HCT116 (cell line): ENCODE data around the gene KCNAB3. TPM values are rescaled to one million over a fixed set of nuclear protein-coding genes. Genes with fewer than 3 reads are reported as not detected.
A peak's percentile ranks its signal among the peaks of the same experiment; 100 is the strongest.

Source experiments
- ATAC-seq: fragments of 200-7000 bp; cut with Tn5 transposase; 2 replicates; pipeline ENCODE4 v1.9.1; 2020; ENCODE audit warnings: mild to moderate bottlenecking, moderate library complexity
- BruUV-seq: library from RNA; stranded (reverse); fragments of 400-500 nt; replicated peaks from 2 replicates; lab custom pipeline; 2021; lab: Mats Ljungman, UMichigan
- CTCF ChIA-PET: fragments of 300-600 bp; sonication (Branson Sonifier 250); formaldehyde crosslinking; loops from one replicate; lab custom pipeline; 2021; ENCODE audit warnings: antibody characterized with exemption; lab: Charles Lee
- POLR2A ChIA-PET: fragments of 300-600, 350-600 bp; sonication (Branson Sonifier 250); formaldehyde crosslinking; loops from one replicate; lab custom pipeline; 2021; ENCODE audit warnings: antibody characterized with exemption; lab: Charles Lee
- RAD21 ChIA-PET, 2 experiments: fragments of 300-600 bp; sonication (Branson Sonifier 250); formaldehyde crosslinking; loops; one replicate each; lab custom pipeline; 2023; ENCODE audit warnings: low total read pairs in 2 of 2; ENCODE audit not compliant: uncharacterized antibody in 2 of 2, unreplicated experiment in 2 of 2, low non-redundant PET in 1 of 2; lab: Charles Lee
- DNase-seq: peaks from one replicate; pipeline ENCODE4 v3.0.0-alpha.2; 2010; ENCODE audit warnings: low read depth, low spot score
- H2AFZ ChIP-seq: fragments of 200-600 bp; shearing (Covaris generic), sonication (generic); 2 replicates; pipeline ENCODE4 v1.6.1; 2017; ENCODE audit warnings: low read depth, mixed run types, mixed read lengths, antibody characterized with exemption, low read length; ENCODE audit not compliant: poor library complexity, severe bottlenecking
- H3K27ac ChIP-seq: 2 replicates; pipeline ENCODE4 v1.5.1; 2012; ENCODE audit warnings: low read depth, low read length
- H3K27me3 ChIP-seq: fragments of 200-600 bp; sonication (generic); 2 replicates; pipeline ENCODE4 v1.6.1; 2016; ENCODE audit warnings: mixed run types, low read length, mixed read lengths; ENCODE audit not compliant: insufficient read depth
- H3K36me3 ChIP-seq, 2 experiments: fragments of 200-500 bp in 1 of 2; fragments of 200-600 bp in 1 of 2; sonication (Bioruptor generic) in 1 of 2; sonication (generic) in 1 of 2; 2 replicates each; pipeline versions ENCODE4 v1.5.1 to v1.6.1; 2014 to 2016; ENCODE audit warnings: low read length in 2 of 2, inconsistent platforms in 1 of 2, mixed read lengths in 1 of 2, mixed run types in 1 of 2; ENCODE audit not compliant: insufficient read depth in 2 of 2, control insufficient read depth in 1 of 2
- H3K4me1 ChIP-seq, 2 experiments: fragments of 200-600 bp in 1 of 2; sonication (generic) in 1 of 2; 2 replicates each; pipeline versions ENCODE4 v1.5.1 to v1.6.1; 2012 to 2017; ENCODE audit warnings: low read length in 2 of 2, inconsistent platforms in 1 of 2, mild to moderate bottlenecking in 1 of 2, mixed read lengths in 1 of 2, mixed run types in 1 of 2, moderate library complexity in 1 of 2; ENCODE audit not compliant: insufficient read depth in 2 of 2, control insufficient read depth in 1 of 2
- H3K4me2 ChIP-seq: fragments of 200-600 bp; sonication (generic); 2 replicates; pipeline ENCODE4 v1.6.1; 2017; ENCODE audit warnings: mixed run types, low read length, mixed read lengths
- H3K4me3 ChIP-seq, 2 experiments: fragments of 200-600 bp in 1 of 2; sonication (generic) in 1 of 2; replicated peaks in 1 of 2; 2 replicates each; pipeline ENCODE4 v1.5.1; 2011 to 2016; ENCODE audit warnings: low read length in 2 of 2, control low read depth in 1 of 2, low read depth in 1 of 2, mild to moderate bottlenecking in 1 of 2, mixed read lengths in 1 of 2, mixed run types in 1 of 2
- H3K79me2 ChIP-seq: fragments of 200-600 bp; sonication (generic); 2 replicates; pipeline ENCODE4 v1.6.1; 2017; ENCODE audit warnings: mild to moderate bottlenecking, mixed run types, low read length, moderate library complexity, mixed read lengths; ENCODE audit not compliant: insufficient read depth
- H3K9ac ChIP-seq: fragments of 200-600 bp; sonication (generic); 2 replicates; pipeline ENCODE4 v1.6.1; 2016; ENCODE audit warnings: low read length, mixed read lengths
- H3K9me2 ChIP-seq: fragments of 200-600 bp; sonication (generic), shearing (Covaris generic); 2 replicates; pipeline ENCODE4 v1.6.1; 2017; ENCODE audit warnings: mixed run types, mild to moderate bottlenecking, moderate library complexity; ENCODE audit not compliant: insufficient read depth
- H3K9me3 ChIP-seq, 2 experiments: fragments of 200-500 bp in 1 of 2; fragments of 200-600 bp in 1 of 2; sonication (Bioruptor generic) in 1 of 2; sonication (generic) in 1 of 2; 2 replicates each; pipeline ENCODE4 v1.6.1; 2014 to 2017; ENCODE audit warnings: low read length in 2 of 2, mixed read lengths in 2 of 2, inconsistent platforms in 1 of 2, low read depth in 1 of 2, mild to moderate bottlenecking in 1 of 2, mixed run types in 1 of 2, moderate library complexity in 1 of 2; ENCODE audit not compliant: control insufficient read depth in 1 of 2, insufficient read depth in 1 of 2
- H4K20me1 ChIP-seq: fragments of 200-600 bp; sonication (generic), shearing (Covaris generic); 2 replicates; pipeline ENCODE4 v1.6.1; 2017; ENCODE audit warnings: mixed run types, mild to moderate bottlenecking, moderate library complexity; ENCODE audit not compliant: insufficient read depth
- CBX3 ChIP-seq: IDR thresholded peaks from 2 replicates; pipeline ENCODE4 v1.6.1; 2012; ENCODE audit warnings: low read depth
- CEBPB ChIP-seq: IDR thresholded peaks from 2 replicates; pipeline ENCODE4 v1.6.1; 2012; ENCODE audit warnings: low read depth
- CTCF ChIP-seq, 3 experiments: fragments of 200-600 bp in 1 of 3; sonication (generic) in 1 of 3; IDR thresholded peaks in 2 of 3; conservative IDR thresholded peaks in 1 of 3; 2 replicates each; pipeline ENCODE4 v1.5.1; 2012 to 2017; ENCODE audit warnings: low read depth in 2 of 3, low read length in 2 of 3, antibody characterized with exemption in 1 of 3, borderline replicate concordance in 1 of 3, control low read depth in 1 of 3, mild to moderate bottlenecking in 1 of 3, mixed read lengths in 1 of 3, mixed run types in 1 of 3, moderate library complexity in 1 of 3; ENCODE audit not compliant: insufficient read depth in 1 of 3
- EGR1 ChIP-seq: IDR thresholded peaks from 2 replicates; pipeline ENCODE4 v1.6.1; 2012; ENCODE audit warnings: low read depth
- EZH2 ChIP-seq: fragments of 200-600 bp; sonication (generic); IDR thresholded peaks from 2 replicates; pipeline ENCODE4 v1.6.1; 2017; ENCODE audit warnings: antibody characterized with exemption, mixed run types
- EZH2phosphoT487 ChIP-seq: fragments of 200-600 bp; IDR thresholded peaks from 2 replicates; pipeline ENCODE4 v1.6.1; 2018; ENCODE audit warnings: antibody characterized with exemption, borderline replicate concordance
- FOSL1 ChIP-seq: IDR thresholded peaks from 2 replicates; pipeline ENCODE4 v1.6.1; 2012; ENCODE audit warnings: low read depth
- RAD21 ChIP-seq: IDR thresholded peaks from 2 replicates; pipeline ENCODE4 v1.6.1; 2012; ENCODE audit warnings: low read depth, mild to moderate bottlenecking
- SIN3A ChIP-seq: IDR thresholded peaks from 2 replicates; pipeline ENCODE4 v1.6.1; 2012; ENCODE audit warnings: low read depth
- SP1 ChIP-seq: IDR thresholded peaks from 2 replicates; pipeline ENCODE4 v1.6.1; 2012; ENCODE audit warnings: low read depth
- SRF ChIP-seq: IDR thresholded peaks from 2 replicates; pipeline ENCODE4 v1.6.1; 2012; ENCODE audit warnings: low read depth
- ZBTB33 ChIP-seq: IDR thresholded peaks from 2 replicates; pipeline ENCODE4 v1.6.1; 2011; ENCODE audit warnings: mild to moderate bottlenecking, low read length, moderate library complexity; ENCODE audit not compliant: insufficient replicate concordance; ENCODE audit errors: extremely low read depth
- ZFX ChIP-seq: fragments of 450-650 bp; IDR thresholded peaks from 2 replicates; pipeline ENCODE4 v1.6.1; 2017
- ZNF274 ChIP-seq: fragments of 200-500 bp; sonication (Bioruptor generic); IDR thresholded peaks from 2 replicates; pipeline ENCODE4 v1.6.1; 2014; ENCODE audit warnings: mild to moderate bottlenecking, low read depth, low read length, inconsistent platforms
- intact Hi-C: fragments of 100-400 bp; cut with micrococcal nuclease; formaldehyde crosslinking; loops from 2 replicates; pipeline ENCODE4 v1.10.0; 2022
- total RNA-seq: library from RNA; stranded (reverse); gene quantifications from one replicate; pipeline ENCODE4 v1.2.1, GENCODE V29; 2021; ENCODE audit not compliant: unreplicated experiment

KCNAB3 gene
- total RNA-seq, 1 experiment from 2014 or later = 7.1 TPM

DNA sequence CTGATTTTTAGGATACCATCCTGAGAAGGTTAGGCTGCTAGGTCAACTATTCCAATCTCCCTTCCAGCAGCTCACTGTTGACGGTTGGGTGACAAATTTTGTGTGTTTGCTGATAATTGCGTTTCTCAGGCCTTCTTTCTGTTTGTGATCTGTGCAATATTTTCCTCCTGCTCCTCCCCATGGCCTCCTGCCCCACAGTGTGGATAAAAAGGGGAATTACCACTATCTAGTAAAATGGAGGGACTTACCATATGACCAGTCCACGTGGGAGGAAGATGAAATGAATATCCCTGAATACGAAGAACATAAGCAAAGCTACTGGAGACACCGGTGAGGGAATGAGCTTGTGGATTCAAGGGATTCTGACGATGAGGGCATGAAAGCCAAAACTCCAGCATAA is 31.9 kb downstream of the KCNAB3 start:
- no peaks in the 10 kb centered on the region for H3K9me2 ChIP-seq
- BruUV-seq = no TSS peak
- ATAC-seq = peak; percentile 64
- ChIA-PET CTCF (interaction anchor here (0.6 to 1.3 kb wide), 3 partner anchors 35 to 159 kb away, joined by 3 to 4 read pairs (median 3); partner anchors contain the start of gene KDM6B), POLR2A (no interaction called here), RAD21 (no interaction called here)
- DNase-seq = no peak
- H3K27ac ChIP-seq = no peak overlapping the region
- H3K36me3 ChIP-seq = peaks cover 31 to 51% of the 10 kb centered on the region in 2 experiments; a peak in 3 of 4 replicates
- no peaks in the 10 kb centered on the region for H3K79me2 ChIP-seq
- no peak for TF ChIP-seq EGR1
- TF ChIP-seq CBX3 = no peak
- TF ChIP-seq RAD21 = peak; percentile 77
- TF ChIP-seq CTCF (IDR thresholded peaks at IDR 0.05 in 2 of 3, conservative IDR thresholded peaks at IDR 0.05 in 1 of 3; ENCODE audit: borderline replicate concordance in 1 of 3, insufficient read depth in 1 of 3, low read depth in 2 of 3, low read length in 2 of 3) = peak; percentile 34 to 69 (median 59); a peak in 4 of 6 replicates
- intact Hi-C loops = loop anchor here (1.0 to 5.0 kb wide), 2 partner anchors 35 to 75 kb away; no protein-coding TSS in a partner anchor
- no peaks in the 10 kb centered on the region for H3K9me3 ChIP-seq
- no peak overlapping the region for H3K9ac ChIP-seq
- no peaks in the 10 kb centered on the region; a peak in 1 of 4 replicates for H3K4me1 ChIP-seq
- no peaks in the 10 kb centered on the region for H4K20me1 ChIP-seq
- no peaks in the 10 kb centered on the region for H3K27me3 ChIP-seq
- no peak overlapping the region for H3K4me2 ChIP-seq
- no peak overlapping the region for H3K4me3 ChIP-seq
- H2AFZ ChIP-seq = no peak overlapping the region

- RAD21 ChIA-PET = no interaction called here
- Histone ChIP-seq H3K4me2 (no peak overlapping the region), H4K20me1 (no peaks in the 10 kb centered on the region), H3K27me3 (no peaks in the 10 kb centered on the region), H3K9ac (no peak overlapping the region), H2AFZ (no peak overlapping the region), H3K27ac (no peak overlapping the region), H3K9me3 (no peaks in the 10 kb centered on the region), H3K4me1 (no peaks in the 10 kb centered on the region; a peak in 1 of 4 replicates), H3K79me2 (no peaks in the 10 kb centered on the region), H3K9me2 (no peaks in the 10 kb centered on the region), H3K36me3 (peaks cover 31 to 46% of the 10 kb centered on the region in 2 experiments; a peak in 3 of 4 replicates), H3K4me3 (no peak overlapping the region)
- ATAC-seq = no peak
- POLR2A ChIA-PET = no interaction called here
- CTCF ChIA-PET = interaction anchor here (0.7 kb wide), 1 partner anchor 63 kb away, joined by 3 read pairs; the partner anchor contains the start of gene KDM6B
- BruUV-seq = no TSS peak
- DNase-seq = no peak
- intact Hi-C loops = loop anchor here (1.0 to 5.0 kb wide), 2 partner anchors 35 to 75 kb away; no protein-coding TSS in a partner anchor
- TF ChIP-seq SP1 (no peak), EZH2phosphoT487 (no peak), SIN3A (no peak), ZBTB33 (no peak), ZFX (no peak), FOSL1 (no peak), EZH2 (no peak), ZNF274 (no peak), CEBPB (no peak), SRF (no peak), CTCF (IDR thresholded peaks at IDR 0.05 in 2 of 3, conservative IDR thresholded peaks at IDR 0.05 in 1 of 3; ENCODE audit: borderline replicate concordance in 1 of 3, insufficient read depth in 1 of 3, low read depth in 2 of 3, low read length in 2 of 3) (no peak)
Observed at GRCh38 chr17:7897090-7897489, 32.6 kb downstream of the KCNAB3 start.
